GM08714 (cell line): ENCODE measurements around the gene RAB26.

ENCODE experiments used
- H3K4me3 ChIP-seq: fragments of 200-500 bp; sonication (Bioruptor generic); 2 replicates; pipeline ENCODE4 v1.5.1; 2014; ENCODE audit warnings: mild to moderate bottlenecking, low read length, inconsistent platforms
- ZNF274 ChIP-seq: IDR thresholded peaks from 2 replicates; pipeline ENCODE4 v1.6.1; 2012; ENCODE audit warnings: mild to moderate bottlenecking, low read depth, low read length

RAB26 gene

DNA sequence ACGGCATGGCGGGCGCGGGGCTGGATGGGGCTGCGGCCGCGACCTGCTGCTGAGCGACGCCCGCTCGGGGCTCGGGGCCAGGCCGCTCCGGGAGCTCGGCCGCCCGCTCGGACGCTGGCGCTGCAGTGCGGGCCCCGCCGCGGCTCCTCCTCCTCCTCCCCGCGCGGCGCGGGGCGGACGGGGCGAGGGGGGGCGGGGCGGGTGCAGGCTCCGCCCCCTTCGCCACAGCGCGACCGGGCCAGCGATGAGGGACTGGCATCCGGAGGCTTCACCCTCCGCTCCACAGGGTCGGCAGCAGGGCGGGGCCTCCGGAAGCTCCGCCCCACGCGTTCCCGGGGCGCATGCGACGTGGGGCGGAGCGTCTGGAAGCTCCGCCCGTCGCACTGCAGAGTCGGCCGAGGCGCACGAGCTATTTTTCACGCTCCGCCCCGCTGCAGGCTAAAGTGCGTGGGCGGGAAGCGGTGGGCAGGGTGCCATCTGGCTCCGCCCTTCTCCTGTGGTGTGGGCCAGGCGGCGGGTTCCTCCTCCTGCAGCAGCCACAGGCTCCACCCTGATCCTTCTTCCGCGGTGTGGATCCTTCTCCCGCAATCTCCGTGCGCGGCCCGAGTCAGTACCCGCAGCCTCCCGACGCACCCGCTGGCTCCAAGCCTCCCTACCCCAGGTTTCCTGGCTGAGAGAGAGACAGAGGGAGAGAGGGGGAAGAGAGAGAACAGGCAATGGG, 12.5 kb upstream of the RAB26 start, which contains the start of gene PKD1:
TSS of gene PKD1 (minus strand) at position 129 of the 721 bp plus-strand sequence. CDS start 209 bp downstream, outside the sequence.
- peak within 1 kb of the TSS; percentile 67; the same call in 1 of the 2 replicates for H3K4me3 ChIP-seq

DNA sequence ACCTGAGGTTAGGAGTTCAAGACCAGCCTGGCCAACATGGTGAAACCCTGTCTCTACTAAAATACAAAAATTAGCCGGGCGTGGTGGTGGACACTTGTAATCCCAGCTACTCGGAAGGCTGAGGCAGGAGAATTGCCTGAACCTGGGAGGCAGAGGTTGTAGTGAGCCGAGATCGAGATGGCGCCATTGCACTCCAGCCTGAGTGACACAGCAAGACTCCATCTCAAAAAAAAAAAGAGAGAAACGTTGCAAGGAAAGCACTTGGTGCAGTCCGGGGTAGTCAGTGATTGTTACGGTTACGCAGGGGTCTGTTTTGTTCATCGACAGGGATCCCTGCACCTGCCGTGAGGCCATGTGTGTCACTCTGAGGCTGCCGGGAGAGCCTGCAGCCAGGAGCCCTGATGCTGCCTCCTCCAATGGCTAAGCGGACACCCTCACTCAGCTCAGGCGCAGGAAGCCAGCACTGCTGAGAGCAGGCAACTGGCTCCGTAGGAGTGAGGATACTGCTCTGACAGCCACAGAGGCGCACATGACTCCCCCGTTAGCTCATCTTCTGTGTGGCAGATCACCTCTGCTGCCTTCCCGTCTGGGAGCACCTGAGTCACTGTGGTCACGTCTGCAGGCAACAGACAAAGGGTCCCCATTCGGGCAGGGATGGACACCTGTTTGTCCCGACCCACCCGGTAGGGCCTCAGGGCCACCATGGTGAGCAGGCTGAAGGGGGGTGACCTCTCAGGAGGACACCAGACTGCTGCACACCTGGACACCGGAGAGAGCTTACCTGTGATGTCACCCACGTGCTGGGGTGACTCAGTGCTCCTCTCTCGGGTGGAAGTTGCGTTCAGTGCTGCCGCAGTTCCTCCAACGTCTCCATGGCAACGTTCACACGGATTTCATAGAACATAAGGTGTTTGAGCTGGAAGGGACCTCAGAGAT, 5.2 kb upstream of the RAB26 start:
- H3K4me3 ChIP-seq = no peak overlapping the region
- TF ChIP-seq ZNF274 = no peak

DNA sequence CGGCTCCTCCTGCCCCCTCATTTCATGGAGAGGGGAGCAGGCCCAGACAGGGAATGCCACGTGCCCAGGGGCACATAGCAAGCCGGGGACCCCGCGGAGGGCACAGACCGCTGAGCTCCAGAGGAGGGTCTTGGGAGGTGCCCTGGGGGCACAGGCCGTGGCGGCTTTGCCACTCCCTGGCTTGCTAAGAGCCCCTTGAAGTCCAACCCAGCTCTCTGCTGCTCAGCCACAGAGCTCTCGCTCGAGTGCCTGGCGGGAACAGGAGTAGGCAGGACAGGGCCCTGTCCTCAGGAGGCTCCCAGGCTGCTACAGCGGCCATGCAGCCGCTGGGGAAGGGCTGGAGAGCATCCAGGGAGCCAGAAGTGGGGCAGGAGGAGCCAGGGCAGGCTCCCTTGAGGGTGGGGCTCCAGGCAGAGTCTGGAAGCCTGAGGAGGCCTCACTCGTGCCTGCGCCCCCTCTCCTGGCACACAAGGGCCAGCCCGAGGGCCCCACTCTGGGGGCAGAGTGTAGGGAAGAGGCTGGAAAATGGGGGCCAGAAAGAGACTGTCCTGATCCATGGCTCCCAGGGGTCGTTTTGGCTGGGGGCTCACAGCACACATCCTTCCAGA, 4.4 kb upstream of the RAB26 start:
- H3K4me3 ChIP-seq = no peak overlapping the region
- TF ChIP-seq ZNF274 = no peak

DNA sequence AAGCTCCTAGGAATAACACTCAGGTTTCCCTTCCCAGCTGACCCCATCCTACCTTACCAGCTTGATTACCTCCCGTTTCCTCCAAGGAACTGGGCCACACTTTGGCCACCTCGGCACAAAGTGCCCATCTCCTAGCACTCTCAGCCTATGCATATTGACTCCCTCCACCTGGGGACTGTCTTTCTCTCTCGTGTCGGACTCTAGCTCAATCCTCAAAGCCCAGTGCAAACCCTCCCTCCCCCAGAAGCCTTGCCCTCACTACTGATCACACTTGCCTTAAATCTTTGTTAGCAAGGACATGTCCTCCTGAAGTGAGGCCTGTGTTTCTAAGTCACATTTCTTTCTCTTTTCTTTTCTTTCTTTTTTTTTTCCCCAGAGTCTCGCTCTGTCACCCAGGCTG, 2.6 kb upstream of the RAB26 start:
- no peak overlapping the region for H3K4me3 ChIP-seq
- TF ChIP-seq ZNF274 = no peak

DNA sequence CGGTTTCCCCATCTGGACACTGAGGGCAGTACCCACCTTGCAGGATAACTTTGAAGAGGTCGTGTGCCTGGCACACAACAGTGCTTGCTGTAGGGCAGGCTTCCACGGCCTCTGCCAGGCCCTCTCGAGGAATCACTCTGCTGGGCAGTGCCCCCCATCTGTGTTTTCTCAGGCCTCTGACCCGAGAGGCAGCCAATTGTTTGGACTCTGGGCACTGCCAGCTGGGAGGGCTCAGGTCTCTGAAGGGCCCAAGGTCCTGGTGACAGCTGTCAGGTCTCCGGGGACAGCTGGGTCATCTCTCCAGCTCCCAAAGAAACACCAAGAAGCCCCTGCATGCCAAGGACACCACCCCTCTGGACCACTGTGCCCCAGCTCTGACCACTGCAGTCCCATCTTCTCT, 1.0 kb upstream of the RAB26 start:
- no peak overlapping the region for H3K4me3 ChIP-seq
- no peak for TF ChIP-seq ZNF274

DNA sequence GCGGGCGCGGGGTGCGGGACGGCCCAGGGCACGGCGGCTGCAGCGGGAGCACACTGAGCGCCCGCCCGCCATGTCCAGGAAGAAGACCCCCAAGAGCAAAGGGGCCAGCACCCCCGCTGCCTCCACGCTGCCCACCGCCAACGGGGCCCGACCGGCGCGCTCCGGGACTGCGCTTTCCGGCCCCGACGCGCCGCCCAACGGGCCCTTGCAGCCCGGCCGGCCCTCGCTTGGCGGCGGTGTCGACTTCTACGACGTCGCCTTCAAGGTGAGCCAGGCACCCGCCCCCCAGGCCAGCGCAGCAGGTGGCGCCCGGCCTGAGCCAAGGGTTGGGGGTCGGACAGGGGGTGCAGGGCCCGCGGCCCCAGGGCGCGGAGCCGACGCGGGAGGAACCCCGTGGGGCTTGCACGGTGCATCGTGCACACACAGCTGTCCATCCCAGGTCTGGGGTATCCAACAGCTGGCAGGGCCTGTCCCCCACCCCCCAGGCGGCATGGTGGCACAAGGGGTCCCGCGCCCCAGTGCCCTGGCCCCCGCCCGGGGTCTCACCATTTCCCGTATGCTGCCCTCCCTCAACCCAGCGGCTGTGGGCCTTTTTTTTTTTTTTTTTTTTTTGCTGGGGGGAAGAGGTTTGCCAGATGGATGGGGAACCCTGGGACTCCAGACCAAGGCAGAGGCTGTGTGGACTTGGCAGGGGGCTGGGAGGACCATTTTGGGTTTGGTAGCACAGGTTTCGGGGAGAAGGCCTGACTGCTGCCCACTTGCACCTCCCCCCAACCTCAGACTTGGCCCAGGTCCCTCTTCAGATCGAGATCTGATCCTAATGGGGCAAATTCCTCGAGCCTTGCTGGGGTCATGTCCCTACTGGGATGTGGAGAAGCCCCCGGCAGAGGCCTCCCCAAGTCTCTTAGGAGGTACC, 547 bp downstream of the RAB26 start:
- no peak for TF ChIP-seq ZNF274
- peak overlapping the region; percentile 14; the same call in 1 of the 2 replicates for H3K4me3 ChIP-seq

DNA sequence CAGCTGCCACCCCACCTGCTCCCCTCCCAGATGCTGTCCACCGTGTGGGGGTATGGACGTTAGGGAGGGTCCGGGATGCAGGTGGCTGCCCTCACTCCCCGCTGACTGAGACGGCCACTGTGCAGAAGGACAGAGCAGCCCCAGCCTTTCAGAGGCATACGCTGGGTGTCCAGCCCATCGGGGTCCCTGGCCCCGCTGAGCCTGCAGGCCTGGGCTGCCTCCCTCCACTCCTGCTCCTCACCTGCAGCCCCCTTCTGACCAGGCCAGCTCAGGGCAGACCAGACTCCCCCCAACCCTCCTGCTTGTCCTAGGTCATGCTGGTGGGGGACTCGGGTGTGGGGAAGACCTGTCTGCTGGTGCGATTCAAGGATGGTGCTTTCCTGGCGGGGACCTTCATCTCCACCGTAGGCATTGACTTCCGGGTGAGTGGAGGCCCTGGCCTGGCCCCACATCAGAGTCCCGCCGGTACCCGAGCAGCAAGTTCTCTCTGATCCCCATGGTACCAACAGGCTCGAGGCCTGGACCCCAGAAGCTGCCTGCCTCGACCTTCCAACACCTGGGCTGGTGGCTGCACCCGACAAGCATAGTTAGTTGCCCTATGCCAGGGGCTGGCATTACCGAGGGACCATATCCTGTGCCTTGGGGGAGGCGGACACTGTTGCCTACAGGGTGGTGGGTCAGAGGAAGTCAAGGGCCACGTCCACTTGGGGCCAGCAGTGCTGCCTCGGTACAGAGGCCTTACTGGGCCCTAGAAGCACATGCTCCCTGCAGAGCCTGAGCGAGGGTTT, 1.4 kb downstream of the RAB26 start:
- no peak for TF ChIP-seq ZNF274
- H3K4me3 ChIP-seq = no peak overlapping the region

DNA sequence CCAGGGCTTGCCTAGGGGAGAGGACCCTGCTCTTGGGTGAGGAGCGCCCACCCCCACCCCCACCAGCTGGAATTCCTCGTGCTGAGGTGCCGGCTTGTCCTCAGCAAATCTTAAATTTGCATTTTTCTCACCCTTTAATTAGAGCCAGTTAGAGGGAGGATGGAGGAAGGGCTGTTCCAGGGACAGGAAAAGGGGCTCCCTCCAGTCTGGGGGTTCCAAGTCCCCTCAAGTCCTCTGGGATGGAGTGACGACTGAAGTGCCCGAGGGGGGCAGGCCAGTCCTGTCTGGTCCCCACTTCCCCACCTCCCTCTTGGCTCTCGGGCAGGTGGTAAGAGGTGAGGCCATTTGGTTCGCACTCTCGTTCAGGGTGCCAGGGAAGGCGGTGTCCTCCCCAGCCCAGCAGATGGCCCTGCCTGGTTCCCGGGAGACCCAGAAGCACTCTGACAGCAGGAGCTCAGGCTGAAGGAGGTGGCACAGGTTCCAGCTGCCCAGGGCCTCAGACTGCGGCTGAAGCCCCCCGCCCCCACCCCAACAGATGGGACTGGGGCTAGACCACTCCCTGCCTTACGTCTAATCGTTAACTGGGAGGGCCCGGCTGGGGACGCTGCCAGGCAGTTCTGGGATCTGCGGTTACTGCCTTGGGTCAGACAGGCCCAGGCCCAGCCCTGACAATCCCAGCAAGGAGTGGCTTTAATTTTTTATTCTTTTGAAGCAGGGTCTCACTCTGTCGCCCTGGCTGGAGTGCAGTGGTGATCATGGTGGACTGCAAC, 2.2 kb downstream of the RAB26 start:
- H3K4me3 ChIP-seq = no peak overlapping the region
- TF ChIP-seq ZNF274 = no peak

DNA sequence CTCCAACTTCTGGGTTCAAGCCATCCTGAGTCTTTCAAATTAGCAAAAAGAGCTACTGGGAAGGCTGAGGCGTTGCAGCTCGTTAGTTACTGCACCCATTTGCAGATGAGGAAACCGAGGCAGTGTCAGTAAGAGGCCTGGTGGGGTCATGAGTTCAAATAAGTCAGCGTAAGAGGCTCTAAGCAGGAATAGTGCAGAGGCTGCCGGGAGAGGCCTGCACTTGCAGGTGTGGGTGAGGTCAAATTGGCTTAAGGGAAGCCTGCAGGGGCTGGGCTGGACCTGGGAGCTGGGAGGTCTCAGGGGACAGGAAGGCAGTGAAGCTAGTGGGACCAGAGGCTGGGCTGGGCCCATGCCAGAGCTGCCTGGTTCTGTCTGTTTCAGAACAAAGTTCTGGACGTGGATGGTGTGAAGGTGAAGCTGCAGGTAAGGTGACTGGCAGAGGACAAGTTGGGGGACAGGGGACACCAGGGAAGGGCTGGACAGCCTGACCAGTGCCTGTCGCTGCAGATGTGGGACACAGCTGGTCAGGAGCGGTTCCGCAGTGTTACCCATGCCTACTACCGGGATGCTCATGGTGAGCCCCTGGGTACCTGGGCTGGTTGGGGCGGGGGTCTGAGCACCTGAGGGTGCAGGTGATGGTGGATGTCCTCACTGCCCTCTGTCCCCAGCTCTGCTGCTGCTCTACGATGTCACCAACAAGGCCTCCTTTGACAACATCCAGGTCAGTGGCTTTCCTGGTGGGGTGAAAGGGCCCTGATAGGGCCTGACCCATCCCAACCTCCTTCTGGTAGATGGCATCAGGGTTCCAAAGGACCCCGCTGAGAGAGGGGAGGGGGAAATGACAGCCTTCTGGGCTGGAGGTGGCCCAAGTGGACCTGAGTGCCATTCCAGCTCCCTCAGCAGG, 3.0 kb downstream of the RAB26 start:
- H3K4me3 ChIP-seq = no peak overlapping the region
- TF ChIP-seq ZNF274 = no peak

DNA sequence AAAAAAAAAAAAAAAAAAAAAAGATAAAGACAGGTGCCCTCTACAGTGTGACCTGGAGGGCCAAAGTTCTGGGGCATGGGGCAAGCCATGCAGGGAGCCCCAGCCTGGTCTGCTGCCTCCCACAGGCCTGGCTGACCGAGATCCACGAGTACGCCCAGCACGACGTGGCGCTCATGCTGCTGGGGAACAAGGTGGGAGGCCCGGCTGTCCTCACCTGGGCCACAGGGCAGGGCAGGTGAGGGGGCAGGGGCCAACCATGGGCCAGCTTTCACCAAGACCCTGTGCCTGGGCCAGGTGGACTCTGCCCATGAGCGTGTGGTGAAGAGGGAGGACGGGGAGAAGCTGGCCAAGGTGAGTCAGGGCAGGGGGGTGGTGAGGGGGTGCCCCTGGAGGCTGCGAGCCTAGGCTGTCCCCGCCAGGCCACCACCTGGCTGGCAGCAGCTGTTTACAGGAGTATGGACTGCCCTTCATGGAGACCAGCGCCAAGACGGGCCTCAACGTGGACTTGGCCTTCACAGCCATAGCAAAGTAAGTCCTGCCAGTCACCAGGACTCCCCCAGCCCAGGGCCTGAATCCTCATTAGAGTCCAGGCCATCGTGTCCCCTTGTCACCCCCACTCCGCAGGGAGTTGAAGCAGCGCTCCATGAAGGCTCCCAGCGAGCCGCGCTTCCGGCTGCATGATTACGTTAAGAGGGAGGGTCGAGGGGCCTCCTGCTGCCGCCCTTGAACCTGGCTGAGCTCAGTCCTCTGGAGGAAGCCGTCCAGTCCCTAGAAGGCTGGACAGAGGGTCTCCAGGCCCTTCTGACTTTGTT, 4.5 kb downstream of the RAB26 start:
- TF ChIP-seq ZNF274 = no peak
- peak overlapping the region; percentile 80 for H3K4me3 ChIP-seq
